DOHH2 (cell line): ENCODE data around the gene VIT.

Source experiments
- H3F3A ChIP-seq: fragments of 200-600 bp; sonication (generic), shearing (Covaris generic); 2 replicates; pipeline ENCODE4 v1.6.0; 2016; ENCODE audit warnings: antibody characterized with exemption, mild to moderate bottlenecking; ENCODE audit not compliant: control insufficient read depth, insufficient read depth
- H3K27ac ChIP-seq: fragments of 200-600 bp; sonication (generic); 2 replicates; pipeline ENCODE4 v1.5.1; 2014; ENCODE audit warnings: low read depth, mild to moderate bottlenecking, low read length, moderate library complexity
- H3K27me3 ChIP-seq: fragments of 200-600 bp; sonication (generic); 2 replicates; pipeline ENCODE4 v1.6.1; 2014; ENCODE audit warnings: mild to moderate bottlenecking, low read length, mixed read lengths; ENCODE audit not compliant: control insufficient read depth
- H3K36me3 ChIP-seq: fragments of 200-600 bp; sonication (generic); 2 replicates; pipeline ENCODE4 v1.6.1; 2014; ENCODE audit warnings: mild to moderate bottlenecking, low read length, moderate library complexity, mixed read lengths; ENCODE audit not compliant: control insufficient read depth
- H3K4me1 ChIP-seq: fragments of 200-600 bp; sonication (generic); 2 replicates; pipeline ENCODE4 v1.6.1; 2014; ENCODE audit warnings: mild to moderate bottlenecking, low read length, mixed read lengths; ENCODE audit not compliant: control insufficient read depth
- H3K4me2 ChIP-seq: fragments of 200-600 bp; sonication (generic); 2 replicates; pipeline ENCODE4 v1.6.0; 2014; ENCODE audit warnings: mild to moderate bottlenecking, low read length, moderate library complexity
- H3K4me3 ChIP-seq: fragments of 200-600 bp; sonication (generic); 2 replicates; pipeline ENCODE4 v1.5.1; 2014; ENCODE audit warnings: mild to moderate bottlenecking, low read length, mixed read lengths
- H3K79me2 ChIP-seq: fragments of 200-600 bp; sonication (generic); 2 replicates; pipeline ENCODE4 v1.6.1; 2014; ENCODE audit warnings: mild to moderate bottlenecking, low read length, mixed read lengths; ENCODE audit not compliant: control insufficient read depth
- H3K9me2 ChIP-seq: fragments of 200-600 bp; sonication (generic); replicated peaks from 2 replicates; pipeline ENCODE4 v1.6.1; 2014; ENCODE audit warnings: mild to moderate bottlenecking, low read length, mixed read lengths; ENCODE audit not compliant: control insufficient read depth
- H3K9me3 ChIP-seq: fragments of 200-600 bp; sonication (generic); 2 replicates; pipeline ENCODE4 v1.6.1; 2014; ENCODE audit warnings: antibody characterized with exemption, low read length, mixed read lengths; ENCODE audit not compliant: control insufficient read depth, insufficient read depth
- H4K20me1 ChIP-seq: fragments of 200-600 bp; sonication (generic); 2 replicates; pipeline ENCODE4 v1.6.0; 2014; ENCODE audit warnings: low read depth, mild to moderate bottlenecking, antibody characterized with exemption, low read length, moderate library complexity; ENCODE audit not compliant: control insufficient read depth, insufficient read depth
- CTCF ChIP-seq: fragments of 200-600 bp; sonication (generic); IDR thresholded peaks from one replicate; pipeline ENCODE4 v1.5.1; 2014; ENCODE audit warnings: antibody characterized with exemption, mild to moderate bottlenecking, low read depth, low read length; ENCODE audit not compliant: poor library complexity, severe bottlenecking
- EZH2phosphoT487 ChIP-seq: fragments of 200-600 bp; sonication (generic); IDR thresholded peaks from 2 replicates; pipeline ENCODE4 v1.6.1; 2017; ENCODE audit warnings: borderline replicate concordance, mild to moderate bottlenecking, antibody characterized with exemption, low read length, moderate library complexity, mixed read lengths

VIT gene

GRCh38 chr2:36693825-36694224 is 2.7 kb upstream of the VIT start:
- H3K27ac ChIP-seq, result no peak overlapping the region
- no peaks in the 10 kb centered on the region for H3K9me3 ChIP-seq
- no peak overlapping the region for H3K4me3 ChIP-seq
- H3K27me3 ChIP-seq, result 0 out of 2 replicates have a peak, but pooled peaks cover 2% of the 10 kb centered on the region
- no peak for TF ChIP-seq EZH2phosphoT487
- no peak for TF ChIP-seq CTCF
- no peaks in the 10 kb centered on the region for H3K9me2 ChIP-seq
- no peaks in the 10 kb centered on the region for H3K79me2 ChIP-seq
- no peaks in the 10 kb centered on the region for H3K4me1 ChIP-seq
- no peaks in the 10 kb centered on the region for H3F3A ChIP-seq
- H3K4me2 ChIP-seq, result no peak overlapping the region
- no peaks in the 10 kb centered on the region for H4K20me1 ChIP-seq
- H3K36me3 ChIP-seq, result no peaks in the 10 kb centered on the region

GRCh38 chr2:36695746-36696415 is 626 bp upstream of the VIT start:
- no peak overlapping the region for H3K4me3 ChIP-seq
- H3K4me1 ChIP-seq, result no peaks in the 10 kb centered on the region
- H4K20me1 ChIP-seq, result no peaks in the 10 kb centered on the region
- H3K27ac ChIP-seq, result no peak overlapping the region
- no peaks in the 10 kb centered on the region for H3K9me3 ChIP-seq
- no peak overlapping the region for H3K4me2 ChIP-seq
- H3F3A ChIP-seq, result no peaks in the 10 kb centered on the region
- H3K9me2 ChIP-seq, result no peaks in the 10 kb centered on the region
- no peak for TF ChIP-seq EZH2phosphoT487
- no peak for TF ChIP-seq CTCF
- H3K36me3 ChIP-seq, result no peaks in the 10 kb centered on the region
- H3K79me2 ChIP-seq, result no peaks in the 10 kb centered on the region
- 0 out of 2 replicates have a peak, but pooled peaks cover 2% of the 10 kb centered on the region for H3K27me3 ChIP-seq

- TF ChIP-seq CTCF (no peak), EZH2phosphoT487 (no peak)
- Histone ChIP-seq H3K4me2 (no peak overlapping the region), H3F3A (no peaks in the 10 kb centered on the region), H3K9me3 (no peaks in the 10 kb centered on the region), H3K4me1 (no peaks in the 10 kb centered on the region), H3K27ac (no peak overlapping the region), H3K4me3 (no peak overlapping the region), H3K36me3 (no peaks in the 10 kb centered on the region), H3K9me2 (no peaks in the 10 kb centered on the region), H4K20me1 (no peaks in the 10 kb centered on the region), H3K79me2 (no peaks in the 10 kb centered on the region), H3K27me3 (0 out of 2 replicates have a peak, but pooled peaks cover 2% of the 10 kb centered on the region)
These were observed 1.0 kb downstream of the VIT start for GRCh38 chr2:36697424-36698066.
